SU-DHL-6 (cell line): ENCODE results near the gene MAPT.
"Not testable (repeated sequence)": the region's sequence is repeated elsewhere in the genome, so short reads cannot be mapped to it uniquely, and the experiment has no call there.

Source experiments
- H2AFZ ChIP-seq: fragments of 200-600 bp; sonication (generic); 2 replicates; pipeline ENCODE4 v1.6.1; 2014; ENCODE audit warnings: low read depth, mild to moderate bottlenecking, moderate library complexity, mixed read lengths, antibody characterized with exemption, low read length; ENCODE audit not compliant: severe bottlenecking
- H3F3A ChIP-seq: fragments of 200-600 bp; shearing (Covaris generic); 2 replicates; pipeline ENCODE4 v1.6.0; 2016; ENCODE audit warnings: antibody characterized with exemption, mild to moderate bottlenecking; ENCODE audit not compliant: insufficient read depth
- H3K27ac ChIP-seq: fragments of 200-600 bp; sonication (generic); 2 replicates; pipeline ENCODE4 v1.5.1; 2016; ENCODE audit warnings: low read depth, mild to moderate bottlenecking, low read length, moderate library complexity, mixed read lengths
- H3K27me3 ChIP-seq: fragments of 200-600 bp; sonication (generic), shearing (Covaris generic); 2 replicates; pipeline ENCODE4 v1.6.0; 2014; ENCODE audit warnings: mild to moderate bottlenecking, low read length
- H3K36me3 ChIP-seq: fragments of 200-600 bp; sonication (generic); 2 replicates; pipeline ENCODE4 v1.6.1; 2014; ENCODE audit warnings: mild to moderate bottlenecking, low read length, mixed read lengths
- H3K4me2 ChIP-seq: fragments of 300-600, 200-600 bp; shearing (Covaris generic), sonication (generic); 2 replicates; pipeline ENCODE4 v1.6.0; 2014; ENCODE audit warnings: low read length, low read depth, mild to moderate bottlenecking; ENCODE audit not compliant: poor library complexity, severe bottlenecking
- H3K4me3 ChIP-seq: fragments of 200-600 bp; sonication (generic); 2 replicates; pipeline ENCODE4 v1.5.1; 2014; ENCODE audit warnings: antibody characterized with exemption, low read length, mild to moderate bottlenecking, mixed read lengths; ENCODE audit not compliant: insufficient read depth, poor library complexity, severe bottlenecking
- H3K79me2 ChIP-seq: fragments of 200-600 bp; sonication (generic); 2 replicates; pipeline ENCODE4 v1.6.1; 2014; ENCODE audit warnings: mild to moderate bottlenecking, low read length, moderate library complexity; ENCODE audit not compliant: insufficient read depth
- H3K9ac ChIP-seq: fragments of 200-600 bp; sonication (generic); 2 replicates; pipeline ENCODE4 v1.7.0; 2014; ENCODE audit warnings: mild to moderate bottlenecking, low read length
- H3K9me2 ChIP-seq: fragments of 200-600 bp; sonication (generic); replicated peaks from 2 replicates; pipeline ENCODE4 v1.6.1; 2014; ENCODE audit warnings: low read length; ENCODE audit not compliant: insufficient read depth
- H3K9me3 ChIP-seq: fragments of 200-600 bp; sonication (generic); 2 replicates; pipeline ENCODE4 v1.6.1; 2014; ENCODE audit warnings: low read length, mixed read lengths; ENCODE audit not compliant: insufficient read depth
- H4K20me1 ChIP-seq: fragments of 200-600 bp; sonication (generic); 2 replicates; pipeline ENCODE4 v1.6.1; 2014; ENCODE audit warnings: low read depth, mild to moderate bottlenecking, antibody characterized with exemption, low read length, moderate library complexity, mixed read lengths
- CTCF ChIP-seq: fragments of 200-600 bp; sonication (generic); IDR thresholded peaks from one replicate; pipeline ENCODE4 v1.5.1; 2017; ENCODE audit warnings: antibody characterized with exemption, mild to moderate bottlenecking, low read length, moderate library complexity; ENCODE audit not compliant: insufficient read depth, poor library complexity, severe bottlenecking
- EZH2phosphoT487 ChIP-seq: fragments of 200-600 bp; sonication (generic), shearing (Covaris generic); conservative IDR thresholded peaks from 2 replicates; pipeline ENCODE4 v1.6.1; 2018; ENCODE audit warnings: mild to moderate bottlenecking, antibody characterized with exemption, low read length, moderate library complexity, mixed read lengths

MAPT gene

DNA sequence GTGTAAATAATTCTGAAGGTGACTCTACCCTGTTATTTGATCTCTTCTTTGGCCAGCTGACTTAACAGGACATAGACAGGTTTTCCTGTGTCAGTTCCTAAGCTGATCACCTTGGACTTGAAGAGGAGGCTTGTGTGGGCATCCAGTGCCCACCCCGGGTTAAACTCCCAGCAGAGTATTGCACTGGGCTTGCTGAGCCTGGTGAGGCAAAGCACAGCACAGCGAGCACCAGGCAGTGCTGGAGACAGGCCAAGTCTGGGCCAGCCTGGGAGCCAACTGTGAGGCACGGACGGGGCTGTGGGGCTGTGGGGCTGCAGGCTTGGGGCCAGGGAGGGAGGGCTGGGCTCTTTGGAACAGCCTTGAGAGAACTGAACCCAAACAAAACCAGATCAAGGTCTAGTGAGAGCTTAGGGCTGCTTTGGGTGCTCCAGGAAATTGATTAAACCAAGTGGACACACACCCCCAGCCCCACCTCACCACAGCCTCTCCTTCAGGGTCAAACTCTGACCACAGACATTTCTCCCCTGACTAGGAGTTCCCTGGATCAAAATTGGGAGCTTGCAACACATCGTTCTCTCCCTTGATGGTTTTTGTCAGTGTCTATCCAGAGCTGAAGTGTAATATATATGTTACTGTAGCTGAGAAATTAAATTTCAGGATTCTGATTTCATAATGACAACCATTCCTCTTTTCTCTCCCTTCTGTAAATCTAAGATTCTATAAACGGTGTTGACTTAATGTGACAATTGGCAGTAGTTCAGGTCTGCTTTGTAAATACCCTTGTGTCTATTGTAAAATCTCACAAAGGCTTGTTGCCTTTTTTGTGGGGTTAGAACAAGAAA is 109.8 kb downstream of the MAPT start:
- TF ChIP-seq CTCF (no peak), EZH2phosphoT487 (no peak)
- Histone ChIP-seq H3K9me2 (no peaks in the 10 kb centered on the region), H3K9ac (no peak overlapping the region), H3K9me3 (no peaks in the 10 kb centered on the region), H2AFZ (no peak overlapping the region), H3K27ac (no peak overlapping the region), H3K79me2 (no peaks in the 10 kb centered on the region), H3K4me2 (no peak overlapping the region), H3K27me3 (no peaks in the 10 kb centered on the region), H3K4me3 (no peak overlapping the region), H3K36me3 (no peaks in the 10 kb centered on the region), H3F3A (no peaks in the 10 kb centered on the region), H4K20me1 (no peaks in the 10 kb centered on the region)

GRCh38 chr17:46006082-46006481 is 111.7 kb downstream of the MAPT start:
- not testable (repeated sequence) for H3K9me3 ChIP-seq, H3K9ac ChIP-seq, H3K36me3 ChIP-seq, H3K27ac ChIP-seq, H2AFZ ChIP-seq, H4K20me1 ChIP-seq, H3K4me2 ChIP-seq, H3K9me2 ChIP-seq, H3K79me2 ChIP-seq, H3K27me3 ChIP-seq, H3K4me3 ChIP-seq, H3F3A ChIP-seq

DNA sequence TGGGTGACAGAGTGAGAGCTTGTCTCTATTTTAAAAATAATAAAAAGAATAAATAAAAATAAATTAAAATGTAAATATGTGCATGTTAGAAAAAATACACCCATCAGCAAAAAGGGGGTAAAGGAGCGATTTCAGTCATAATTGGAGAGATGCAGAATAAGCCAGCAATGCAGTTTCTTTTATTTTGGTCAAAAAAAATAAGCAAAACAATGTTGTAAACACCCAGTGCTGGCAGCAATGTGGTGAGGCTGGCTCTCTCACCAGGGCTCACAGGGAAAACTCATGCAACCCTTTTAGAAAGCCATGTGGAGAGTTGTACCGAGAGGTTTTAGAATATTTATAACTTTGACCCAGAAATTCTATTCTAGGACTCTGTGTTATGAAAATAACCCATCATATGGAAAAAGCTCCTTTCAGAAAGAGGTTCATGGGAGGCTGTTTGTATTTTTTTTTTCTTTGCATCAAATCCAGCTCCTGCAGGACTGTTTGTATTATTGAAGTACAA is 113.2 kb downstream of the MAPT start:
- Histone ChIP-seq H3K9me3 (no peaks in the 10 kb centered on the region), H3K4me2 (no peak overlapping the region), H3K36me3 (no peaks in the 10 kb centered on the region), H3K9me2 (no peaks in the 10 kb centered on the region), H3K27me3 (no peaks in the 10 kb centered on the region), H3K9ac (no peak overlapping the region), H3K4me3 (no peak overlapping the region), H3F3A (no peaks in the 10 kb centered on the region), H4K20me1 (no peaks in the 10 kb centered on the region), H3K79me2 (no peaks in the 10 kb centered on the region), H3K27ac (no peak overlapping the region), H2AFZ (no peak overlapping the region)
- TF ChIP-seq CTCF (no peak), EZH2phosphoT487 (no peak)

GRCh38 chr17:46008591-46008990 is 114.2 kb downstream of the MAPT start:
- H3K4me2 ChIP-seq = no peak overlapping the region
- no peak overlapping the region for H3K9ac ChIP-seq
- no peaks in the 10 kb centered on the region for H3F3A ChIP-seq
- no peak overlapping the region for H3K27ac ChIP-seq
- no peak overlapping the region for H2AFZ ChIP-seq
- no peaks in the 10 kb centered on the region for H3K9me2 ChIP-seq
- TF ChIP-seq CTCF (no peak), EZH2phosphoT487 (no peak)
- no peaks in the 10 kb centered on the region for H3K36me3 ChIP-seq
- H3K27me3 ChIP-seq = no peaks in the 10 kb centered on the region
- H3K4me3 ChIP-seq = no peak overlapping the region
- no peaks in the 10 kb centered on the region for H3K79me2 ChIP-seq
- H3K9me3 ChIP-seq = no peaks in the 10 kb centered on the region
- no peaks in the 10 kb centered on the region for H4K20me1 ChIP-seq
